DOHH2 (cell line): ENCODE data around the gene SLC6A19.
"Not testable (repeated sequence)": the region's sequence is repeated elsewhere in the genome, so short reads cannot be mapped to it uniquely, and the experiment has no call there.

ENCODE experiments used
- H3F3A ChIP-seq: fragments of 200-600 bp; sonication (generic), shearing (Covaris generic); 2 replicates; pipeline ENCODE4 v1.6.0; 2016; ENCODE audit warnings: antibody characterized with exemption, mild to moderate bottlenecking; ENCODE audit not compliant: control insufficient read depth, insufficient read depth
- H3K27ac ChIP-seq: fragments of 200-600 bp; sonication (generic); 2 replicates; pipeline ENCODE4 v1.5.1; 2014; ENCODE audit warnings: low read depth, mild to moderate bottlenecking, low read length, moderate library complexity
- H3K27me3 ChIP-seq: fragments of 200-600 bp; sonication (generic); 2 replicates; pipeline ENCODE4 v1.6.1; 2014; ENCODE audit warnings: mild to moderate bottlenecking, low read length, mixed read lengths; ENCODE audit not compliant: control insufficient read depth
- H3K36me3 ChIP-seq: fragments of 200-600 bp; sonication (generic); 2 replicates; pipeline ENCODE4 v1.6.1; 2014; ENCODE audit warnings: mild to moderate bottlenecking, low read length, moderate library complexity, mixed read lengths; ENCODE audit not compliant: control insufficient read depth
- H3K4me1 ChIP-seq: fragments of 200-600 bp; sonication (generic); 2 replicates; pipeline ENCODE4 v1.6.1; 2014; ENCODE audit warnings: mild to moderate bottlenecking, low read length, mixed read lengths; ENCODE audit not compliant: control insufficient read depth
- H3K4me2 ChIP-seq: fragments of 200-600 bp; sonication (generic); 2 replicates; pipeline ENCODE4 v1.6.0; 2014; ENCODE audit warnings: mild to moderate bottlenecking, low read length, moderate library complexity
- H3K4me3 ChIP-seq: fragments of 200-600 bp; sonication (generic); 2 replicates; pipeline ENCODE4 v1.5.1; 2014; ENCODE audit warnings: mild to moderate bottlenecking, low read length, mixed read lengths
- H3K79me2 ChIP-seq: fragments of 200-600 bp; sonication (generic); 2 replicates; pipeline ENCODE4 v1.6.1; 2014; ENCODE audit warnings: mild to moderate bottlenecking, low read length, mixed read lengths; ENCODE audit not compliant: control insufficient read depth
- H3K9me2 ChIP-seq: fragments of 200-600 bp; sonication (generic); replicated peaks from 2 replicates; pipeline ENCODE4 v1.6.1; 2014; ENCODE audit warnings: mild to moderate bottlenecking, low read length, mixed read lengths; ENCODE audit not compliant: control insufficient read depth
- H3K9me3 ChIP-seq: fragments of 200-600 bp; sonication (generic); 2 replicates; pipeline ENCODE4 v1.6.1; 2014; ENCODE audit warnings: antibody characterized with exemption, low read length, mixed read lengths; ENCODE audit not compliant: control insufficient read depth, insufficient read depth
- H4K20me1 ChIP-seq: fragments of 200-600 bp; sonication (generic); 2 replicates; pipeline ENCODE4 v1.6.0; 2014; ENCODE audit warnings: low read depth, mild to moderate bottlenecking, antibody characterized with exemption, low read length, moderate library complexity; ENCODE audit not compliant: control insufficient read depth, insufficient read depth
- EZH2phosphoT487 ChIP-seq: fragments of 200-600 bp; sonication (generic); IDR thresholded peaks from 2 replicates; pipeline ENCODE4 v1.6.1; 2017; ENCODE audit warnings: borderline replicate concordance, mild to moderate bottlenecking, antibody characterized with exemption, low read length, moderate library complexity, mixed read lengths
- TF ChIP-seq, protein P1 (sequence below): fragments of 200-600 bp; sonication (generic); IDR thresholded peaks from one replicate; pipeline ENCODE4 v1.5.1; 2014; ENCODE audit warnings: antibody characterized with exemption, mild to moderate bottlenecking, low read depth, low read length; ENCODE audit not compliant: poor library complexity, severe bottlenecking

Gene SLC6A19

DNA sequence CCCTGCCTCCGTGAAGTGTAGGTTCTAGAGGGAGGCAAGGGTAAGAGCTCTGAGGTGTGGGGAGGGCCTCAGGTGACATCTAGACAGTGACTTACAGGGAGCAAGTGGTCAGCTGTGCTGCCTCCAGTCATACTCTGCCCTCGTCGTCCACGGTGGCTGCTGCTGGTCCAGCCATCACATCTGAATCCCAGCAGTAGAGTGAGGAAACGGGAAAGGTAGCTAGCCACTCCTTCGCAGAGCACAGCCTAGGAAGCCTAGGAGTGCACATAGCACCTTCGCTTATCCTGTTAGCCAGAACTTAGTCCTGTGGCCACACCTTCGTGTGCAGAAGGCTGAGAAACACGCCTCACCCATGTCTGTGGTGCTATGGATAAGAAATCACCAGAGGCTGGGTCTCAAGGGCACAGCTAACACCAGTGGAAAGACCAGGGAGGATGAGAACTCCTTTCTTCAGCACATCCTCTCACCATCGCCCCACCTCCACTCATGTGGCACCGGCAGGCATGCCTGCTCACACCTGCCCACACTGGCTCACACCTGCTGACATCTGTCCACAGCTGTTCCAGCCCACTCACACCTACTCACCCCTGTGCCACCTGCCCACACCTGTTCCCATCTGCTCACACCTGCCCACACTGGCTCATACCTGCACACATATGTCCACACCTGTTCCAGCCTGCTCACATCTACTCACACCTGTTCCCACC, 44.5 kb upstream of the SLC6A19 start:
- no peaks in the 10 kb centered on the region for H3K9me3 ChIP-seq
- no peaks in the 10 kb centered on the region for H3K79me2 ChIP-seq
- H3K27ac ChIP-seq: no peak overlapping the region
- no peak overlapping the region for H3K4me2 ChIP-seq
- TF ChIP-seq EZH2phosphoT487: no peak
- TF ChIP-seq, protein P1, sequence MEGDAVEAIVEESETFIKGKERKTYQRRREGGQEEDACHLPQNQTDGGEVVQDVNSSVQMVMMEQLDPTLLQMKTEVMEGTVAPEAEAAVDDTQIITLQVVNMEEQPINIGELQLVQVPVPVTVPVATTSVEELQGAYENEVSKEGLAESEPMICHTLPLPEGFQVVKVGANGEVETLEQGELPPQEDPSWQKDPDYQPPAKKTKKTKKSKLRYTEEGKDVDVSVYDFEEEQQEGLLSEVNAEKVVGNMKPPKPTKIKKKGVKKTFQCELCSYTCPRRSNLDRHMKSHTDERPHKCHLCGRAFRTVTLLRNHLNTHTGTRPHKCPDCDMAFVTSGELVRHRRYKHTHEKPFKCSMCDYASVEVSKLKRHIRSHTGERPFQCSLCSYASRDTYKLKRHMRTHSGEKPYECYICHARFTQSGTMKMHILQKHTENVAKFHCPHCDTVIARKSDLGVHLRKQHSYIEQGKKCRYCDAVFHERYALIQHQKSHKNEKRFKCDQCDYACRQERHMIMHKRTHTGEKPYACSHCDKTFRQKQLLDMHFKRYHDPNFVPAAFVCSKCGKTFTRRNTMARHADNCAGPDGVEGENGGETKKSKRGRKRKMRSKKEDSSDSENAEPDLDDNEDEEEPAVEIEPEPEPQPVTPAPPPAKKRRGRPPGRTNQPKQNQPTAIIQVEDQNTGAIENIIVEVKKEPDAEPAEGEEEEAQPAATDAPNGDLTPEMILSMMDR: no peak
- no peaks in the 10 kb centered on the region for H3K9me2 ChIP-seq
- no peaks in the 10 kb centered on the region for H3K36me3 ChIP-seq
- H3K4me3 ChIP-seq: no peak overlapping the region
- no peaks in the 10 kb centered on the region for H4K20me1 ChIP-seq
- H3K27me3 ChIP-seq: 0 out of 2 replicates have a peak, but pooled peaks cover 8% of the 10 kb centered on the region
- H3F3A ChIP-seq: no peaks in the 10 kb centered on the region
- H3K4me1 ChIP-seq: peaks cover 5% of the 10 kb centered on the region

DNA sequence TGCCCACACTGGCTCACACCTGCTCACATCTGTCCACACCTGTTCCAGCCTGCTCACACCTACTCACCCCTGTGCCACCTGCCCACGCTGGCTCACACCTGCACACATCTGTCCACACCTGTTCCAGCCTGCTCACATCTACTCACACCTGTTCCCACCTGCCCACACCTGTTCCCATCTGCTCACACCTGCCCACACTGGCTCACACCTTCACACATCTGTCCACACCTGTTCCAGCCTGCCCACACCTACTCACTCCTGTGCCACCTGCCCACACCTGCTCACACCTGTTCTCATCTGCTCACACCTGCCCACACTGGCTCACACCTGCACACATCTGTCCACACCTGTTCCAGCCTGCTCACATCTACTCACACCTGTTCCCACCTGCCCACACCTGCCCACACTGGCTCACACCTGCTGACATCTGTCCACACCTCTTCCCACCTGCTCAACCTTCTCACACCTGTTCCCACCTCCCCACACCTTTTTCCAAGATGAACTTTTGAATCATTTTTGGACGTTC, 43.9 kb upstream of the SLC6A19 start:
- not testable (repeated sequence) for H3K4me2 ChIP-seq, H3K27ac ChIP-seq, H3K36me3 ChIP-seq, H4K20me1 ChIP-seq, H3K9me3 ChIP-seq, H3F3A ChIP-seq, H3K27me3 ChIP-seq, H3K79me2 ChIP-seq, H3K9me2 ChIP-seq, H3K4me3 ChIP-seq, H3K4me1 ChIP-seq

DNA sequence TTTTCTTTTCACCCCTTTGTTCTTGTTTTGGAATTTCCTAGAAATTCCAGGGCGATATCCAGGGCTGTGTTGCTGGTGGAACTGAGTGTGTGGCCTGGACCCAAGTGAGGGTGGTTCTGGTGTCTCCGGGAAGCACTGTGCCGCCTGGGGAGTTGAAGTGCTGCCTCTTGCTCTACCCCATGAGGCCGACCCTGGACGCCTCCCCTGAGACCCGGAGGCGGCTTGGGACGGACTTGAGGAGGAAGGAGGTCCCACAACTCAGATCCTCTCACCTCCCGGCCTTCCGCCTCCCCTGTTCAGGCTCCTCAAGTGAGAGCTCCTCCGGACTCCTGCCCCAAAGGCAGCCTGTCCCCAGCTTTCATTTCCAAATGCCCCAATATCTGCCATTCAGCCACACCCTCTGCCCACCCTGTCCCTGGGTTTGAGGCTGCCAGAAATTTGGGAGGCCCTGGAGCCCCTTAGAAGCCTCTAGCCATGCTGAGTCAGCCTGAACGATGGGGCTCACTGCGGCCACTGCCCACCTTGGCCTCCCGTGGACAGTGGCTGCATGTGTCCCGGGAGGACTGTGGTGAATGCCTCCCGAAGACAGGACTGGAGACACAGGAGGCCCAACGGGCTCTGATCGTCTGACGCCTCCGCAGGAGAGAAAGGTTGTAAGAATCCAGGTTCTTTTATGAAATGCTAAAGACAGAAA, 42.6 kb upstream of the SLC6A19 start:
- Histone ChIP-seq H3F3A (no peaks in the 10 kb centered on the region), H3K27me3 (no peaks in the 10 kb centered on the region), H3K4me2 (no peak overlapping the region), H3K9me3 (no peaks in the 10 kb centered on the region), H3K9me2 (no peaks in the 10 kb centered on the region), H3K4me1 (no peaks in the 10 kb centered on the region), H3K4me3 (no peak overlapping the region), H4K20me1 (no peaks in the 10 kb centered on the region), H3K79me2 (no peaks in the 10 kb centered on the region), H3K36me3 (no peaks in the 10 kb centered on the region), H3K27ac (no peak overlapping the region)
- TF ChIP-seq EZH2phosphoT487: no peak
- TF ChIP-seq, protein P1: no peak

DNA sequence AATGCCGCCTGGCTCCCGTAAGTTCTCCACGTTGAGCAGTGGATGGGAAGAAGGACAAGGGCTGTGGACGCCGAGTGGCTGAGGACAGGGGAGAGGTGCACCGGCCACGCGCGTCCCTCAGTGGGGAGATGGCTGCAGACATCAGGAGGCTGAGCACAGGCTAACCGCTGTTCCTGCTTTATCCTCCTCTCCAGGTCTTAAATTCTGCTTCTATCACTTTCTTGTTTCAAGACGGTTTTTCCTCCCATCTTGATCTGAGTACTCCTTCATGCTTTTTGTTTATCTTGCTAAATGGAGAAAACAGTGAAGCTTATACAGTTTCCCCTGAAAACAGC, 42.1 kb upstream of the SLC6A19 start:
- H3K9me2 ChIP-seq: no peaks in the 10 kb centered on the region
- H3K27me3 ChIP-seq: no peaks in the 10 kb centered on the region
- no peaks in the 10 kb centered on the region for H4K20me1 ChIP-seq
- H3K4me3 ChIP-seq: no peak overlapping the region
- H3K4me2 ChIP-seq: no peak overlapping the region
- H3K79me2 ChIP-seq: no peaks in the 10 kb centered on the region
- no peaks in the 10 kb centered on the region for H3K4me1 ChIP-seq
- H3K27ac ChIP-seq: no peak overlapping the region
- H3K36me3 ChIP-seq: no peaks in the 10 kb centered on the region
- H3F3A ChIP-seq: no peaks in the 10 kb centered on the region
- TF ChIP-seq EZH2phosphoT487: no peak
- TF ChIP-seq, protein P1: no peak
- no peaks in the 10 kb centered on the region for H3K9me3 ChIP-seq
